HG02571 (cell line): Measurements from ENCODE around the gene FES.
"Not testable (repeated sequence)": the region's sequence is repeated elsewhere in the genome, so short reads cannot be mapped to it uniquely, and the experiment has no call there.

ENCODE experiments used
- ATAC-seq: cut with Tn5 transposase; IDR thresholded peaks from one replicate; pipeline ENCODE4 v1.9.1; 2021; ENCODE audit warnings: mild to moderate bottlenecking, moderate library complexity; ENCODE audit not compliant: unreplicated experiment

Gene FES

DNA sequence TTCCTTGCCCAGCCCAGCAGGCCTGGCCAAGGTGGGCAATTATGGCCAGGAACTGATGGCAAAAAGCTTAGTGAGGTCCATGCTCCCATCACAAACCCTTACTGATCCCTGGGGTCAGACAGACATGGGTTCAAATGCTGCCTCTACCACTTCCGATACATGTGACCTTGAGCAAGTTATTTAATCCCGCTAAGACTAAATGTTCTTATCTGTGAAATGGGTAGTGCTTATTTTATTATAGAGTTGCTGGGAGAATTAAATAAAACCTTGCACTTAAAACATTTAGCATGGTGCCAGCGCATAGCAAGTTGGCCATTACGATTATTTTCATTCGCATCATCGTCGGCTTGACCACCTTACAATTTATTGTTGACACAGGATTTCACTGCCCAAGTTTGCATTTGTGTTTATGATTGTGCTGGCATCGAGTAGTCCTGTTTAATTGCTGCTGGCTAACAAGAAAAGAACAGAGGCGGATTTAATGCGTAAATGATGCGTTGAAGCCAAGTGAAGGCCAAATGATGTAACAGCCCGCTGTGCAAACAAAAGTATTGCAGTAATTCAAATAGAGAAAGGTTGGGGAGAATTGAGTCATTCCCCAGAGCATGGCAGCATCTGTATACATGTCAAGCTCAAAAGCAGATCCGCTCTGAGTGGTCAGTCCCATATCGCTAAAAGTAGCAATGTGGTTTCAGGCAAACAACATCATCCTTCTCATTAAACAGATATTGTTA lies 23.2 kb upstream of the FES start:
- no peak for ATAC-seq

GRCh38 chr15:90862487-90862886 lies 21.8 kb upstream of the FES start:
- ATAC-seq = no peak

- no peak for ATAC-seq
Observed at GRCh38 chr15:90862964-90863778, 21.1 kb upstream of the FES start.

DNA sequence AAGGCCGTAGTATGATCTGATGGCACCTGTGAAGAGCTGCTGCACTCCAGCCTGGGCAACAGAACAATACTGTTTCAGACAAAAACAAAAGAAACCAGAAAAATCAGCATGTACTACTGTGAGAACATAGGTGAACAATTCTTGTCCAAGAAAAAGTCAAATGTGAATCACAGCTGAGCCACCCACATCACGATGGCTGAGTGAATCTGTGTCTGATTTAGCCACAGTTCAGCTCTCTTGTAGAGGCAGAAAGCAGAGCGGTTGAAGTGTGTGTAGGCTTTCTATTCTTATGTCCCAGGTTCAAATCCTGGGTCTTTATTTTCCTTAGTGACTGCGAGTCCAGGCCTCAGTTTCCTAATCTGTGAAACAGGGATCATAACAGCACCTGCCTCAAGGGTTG lies 20.3 kb upstream of the FES start:
- no peak for ATAC-seq

DNA sequence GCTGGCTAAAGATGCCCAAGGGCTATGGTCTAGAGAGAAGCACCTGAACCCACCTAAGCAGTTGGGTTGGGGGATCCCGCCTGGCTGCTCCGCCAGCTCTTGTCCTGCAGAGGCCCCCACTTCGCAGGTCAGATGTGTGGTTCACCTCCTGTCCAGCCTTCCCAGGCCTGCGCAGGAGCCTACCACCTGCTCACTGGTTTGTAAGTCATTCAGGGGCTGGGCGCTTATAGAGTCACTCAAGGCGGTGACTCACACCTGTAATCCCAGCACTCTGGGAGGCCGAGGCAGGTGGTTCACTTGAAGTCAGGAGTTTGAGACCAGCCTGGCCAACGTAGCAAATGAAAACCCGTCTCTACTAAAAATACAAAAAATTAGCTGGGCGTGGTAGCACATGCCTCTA lies 19.8 kb upstream of the FES start:
- ATAC-seq = no peak

DNA sequence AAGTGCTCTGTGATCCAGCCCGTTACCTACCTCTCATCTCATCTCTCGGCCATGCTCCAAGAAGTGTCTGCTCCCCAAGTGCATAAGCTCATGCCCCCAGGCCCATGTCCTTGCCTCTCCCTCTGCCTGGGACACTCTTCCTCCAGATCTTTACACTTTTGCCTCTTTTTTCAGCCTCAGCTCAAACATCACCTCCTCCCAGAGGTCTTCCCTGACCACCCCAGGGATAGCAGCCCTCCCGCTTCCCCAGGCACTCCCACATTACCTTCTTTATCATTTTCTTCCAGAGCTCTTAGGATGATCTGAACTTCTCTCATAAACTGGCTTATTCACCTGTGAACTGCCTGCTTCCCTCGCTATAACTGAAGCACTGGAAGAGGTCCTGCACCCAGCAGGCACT lies 18.6 kb upstream of the FES start:
- ATAC-seq = no peak

DNA sequence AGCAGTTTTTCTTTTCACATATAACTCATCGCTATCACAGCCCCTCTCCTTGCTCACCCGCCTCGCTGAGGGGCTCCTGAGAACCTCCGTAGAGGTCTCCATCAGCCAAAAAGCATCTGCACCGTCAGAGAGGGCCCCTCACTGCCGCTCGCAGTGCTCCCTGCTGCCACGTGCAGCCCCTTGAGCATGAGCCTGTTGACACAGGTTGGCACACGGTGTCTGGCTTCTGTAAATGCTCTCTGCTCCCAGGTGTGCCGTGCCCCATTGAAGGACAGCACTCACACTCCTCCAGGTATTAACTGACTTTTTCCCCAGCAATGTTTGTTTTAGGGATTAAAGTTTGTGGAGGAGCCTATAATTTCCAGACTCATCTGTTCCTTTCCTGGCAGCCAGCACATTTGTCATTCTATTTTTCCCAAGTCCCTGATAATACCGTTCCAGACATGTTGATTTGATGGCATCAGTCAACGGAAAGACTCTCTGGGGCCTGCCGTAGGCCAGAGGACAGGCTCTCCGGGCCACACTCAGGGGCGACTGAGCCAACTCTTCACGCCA lies 18.1 kb upstream of the FES start:
- no peak for ATAC-seq

DNA sequence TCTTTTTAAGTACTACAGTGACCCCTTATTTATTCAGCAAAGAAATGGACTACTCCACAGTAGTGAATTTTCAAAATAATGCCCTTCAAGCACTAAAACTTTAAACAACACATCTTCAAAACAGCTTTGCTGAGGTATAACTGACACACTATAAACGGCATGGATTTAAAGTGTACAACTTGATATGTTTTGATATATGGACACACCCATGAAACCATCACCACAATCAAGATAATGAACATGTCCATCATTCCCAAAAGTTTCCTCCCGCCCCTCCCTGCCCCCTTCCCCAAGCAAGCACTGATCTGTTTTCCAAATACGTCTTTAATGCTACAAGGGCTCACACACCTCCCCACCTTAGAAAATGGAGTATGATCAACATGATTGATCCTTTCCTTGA lies 17.5 kb upstream of the FES start:
- ATAC-seq = no peak

- ATAC-seq = no peak
Observed at GRCh38 chr15:90868261-90868689, 16.0 kb upstream of the FES start, which contains the start of gene FURIN. TSS of gene FURIN (plus strand) at chr15:90868588. CDS start at chr15:90875741, 7,153 bp downstream.

DNA sequence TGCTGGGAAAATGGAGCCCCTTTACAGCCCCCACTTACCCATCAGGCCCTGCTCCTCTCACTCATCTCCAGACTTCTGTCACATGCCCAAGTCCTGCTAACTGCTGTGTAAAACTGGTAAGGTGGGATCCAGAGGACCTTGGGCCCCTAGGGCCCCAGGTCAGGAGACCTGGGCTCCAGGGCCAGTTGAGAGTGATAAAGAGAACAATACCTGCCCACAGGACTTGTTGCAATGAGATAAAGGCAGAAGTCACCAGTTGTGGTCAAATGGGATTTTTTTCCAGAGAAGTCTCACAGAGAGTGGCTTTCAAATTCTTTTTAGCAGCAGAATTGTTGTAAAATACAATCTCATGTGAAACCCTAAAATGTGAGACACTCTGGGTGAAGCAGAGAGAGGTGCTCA lies 15.2 kb upstream of the FES start:
- no peak for ATAC-seq

DNA sequence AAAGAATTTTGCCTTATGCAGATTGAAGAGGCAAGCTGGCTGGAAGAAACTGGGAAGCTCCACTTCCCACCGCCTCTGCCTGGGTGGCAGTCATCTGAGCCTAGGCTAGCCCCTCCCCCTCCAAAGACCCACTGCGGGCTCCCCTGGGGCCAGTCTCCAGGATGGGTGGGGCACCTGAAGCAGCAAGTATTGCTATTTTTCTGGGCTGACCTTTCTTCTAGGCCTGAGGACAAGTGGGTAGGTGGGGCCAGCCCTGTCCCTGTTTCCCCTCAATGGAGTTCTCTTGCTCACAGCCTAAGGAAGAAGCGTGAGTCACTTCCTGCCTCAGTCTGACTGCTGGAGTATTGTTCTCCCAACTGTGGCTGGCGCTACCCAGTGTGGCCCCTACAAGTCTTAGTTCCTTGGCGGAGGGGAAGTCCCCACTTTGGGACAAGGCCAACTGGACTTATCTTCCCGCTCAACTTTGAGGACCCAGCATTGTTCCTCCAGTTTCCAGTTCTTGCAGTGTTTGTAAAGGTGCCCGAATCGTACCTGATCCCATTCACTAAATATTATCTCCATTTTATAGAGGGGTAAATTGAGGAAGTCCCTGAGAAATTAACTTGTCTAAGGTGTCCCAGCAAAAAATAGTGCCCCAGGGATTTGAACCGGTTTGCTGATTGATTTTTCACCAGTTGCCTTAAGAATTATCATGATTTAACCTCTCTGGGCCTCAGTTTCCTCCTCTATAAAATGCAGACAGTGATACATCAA lies 14.5 kb upstream of the FES start:
- no peak for ATAC-seq

DNA sequence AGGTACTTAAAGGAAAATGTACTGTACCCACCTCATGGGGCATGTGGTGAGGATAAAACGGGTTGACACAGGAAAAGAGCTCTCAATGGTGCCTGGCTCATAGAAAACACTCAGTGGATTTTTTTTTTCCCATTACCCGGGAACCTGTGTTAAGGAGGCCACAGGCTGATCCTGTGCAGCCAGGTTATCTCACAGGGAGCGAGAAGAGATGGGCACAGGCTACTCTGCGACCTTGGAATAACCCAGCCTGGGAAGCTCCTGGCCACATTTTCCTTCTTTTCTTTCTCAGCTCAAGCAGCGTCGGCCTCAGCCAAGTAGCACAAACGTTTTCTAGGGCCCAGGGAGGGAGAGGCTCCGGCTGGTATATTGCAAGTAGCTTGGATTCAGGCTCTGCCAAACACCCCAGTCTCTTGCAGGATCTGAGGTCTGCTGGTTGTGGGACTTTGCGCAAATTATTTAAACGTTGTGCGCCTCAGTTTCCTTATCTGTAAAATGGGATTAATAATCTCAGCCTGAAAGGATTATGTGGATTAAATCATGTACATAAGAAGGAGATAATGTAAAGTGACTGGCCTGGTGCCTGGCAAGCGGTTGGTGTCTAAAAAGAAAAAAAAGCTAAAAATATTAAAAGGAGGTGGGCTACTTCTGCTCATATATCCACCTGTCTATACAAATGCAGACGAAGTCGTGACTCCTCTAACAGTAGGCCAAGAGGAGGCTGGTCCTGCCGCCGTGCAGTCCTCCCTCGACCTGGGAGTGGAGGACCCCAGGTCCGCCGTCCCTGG lies 13.8 kb upstream of the FES start:
- ATAC-seq = no peak

- ATAC-seq = no peak
Observed at GRCh38 chr15:90871139-90871715, 13.1 kb upstream of the FES start.

DNA sequence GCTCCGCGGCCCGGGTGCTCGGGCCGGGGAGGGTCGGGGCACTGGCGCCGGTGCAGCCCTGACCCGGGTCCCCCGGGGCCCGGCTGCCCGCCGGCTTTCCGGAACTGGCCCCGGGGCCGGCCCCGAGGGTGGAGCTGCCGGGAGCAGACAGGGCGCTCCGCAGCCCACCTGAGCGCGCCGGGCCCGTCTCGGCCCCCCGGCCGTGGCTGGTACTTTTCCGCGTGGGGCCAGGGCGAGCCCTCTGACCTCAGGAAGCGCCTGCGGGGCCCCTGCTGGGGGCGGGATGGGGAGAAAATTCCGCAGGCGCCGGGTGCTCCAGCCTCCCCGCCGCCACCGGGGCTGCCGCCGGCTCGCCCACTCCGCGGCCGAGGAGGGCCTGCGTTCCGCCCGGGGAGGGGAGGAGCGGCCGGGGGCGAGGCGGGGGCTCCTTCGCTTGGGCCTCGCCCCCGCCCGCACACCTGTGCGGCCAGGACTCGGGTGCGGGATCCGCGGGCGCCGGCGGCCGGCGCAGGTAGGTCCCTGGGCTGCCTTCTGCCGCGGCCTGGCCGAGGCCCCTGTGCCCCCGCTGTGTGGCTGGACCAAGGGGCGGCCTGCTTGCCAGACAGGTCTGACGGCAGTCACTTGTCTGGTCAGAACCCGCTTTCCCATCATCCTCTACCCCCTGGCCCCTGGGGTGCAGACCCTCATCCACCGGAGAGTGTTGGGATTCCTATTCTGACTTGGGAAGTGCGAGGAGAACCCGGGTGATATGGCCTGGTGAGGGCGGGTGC lies 12.4 kb upstream of the FES start:
- ATAC-seq = no peak

DNA sequence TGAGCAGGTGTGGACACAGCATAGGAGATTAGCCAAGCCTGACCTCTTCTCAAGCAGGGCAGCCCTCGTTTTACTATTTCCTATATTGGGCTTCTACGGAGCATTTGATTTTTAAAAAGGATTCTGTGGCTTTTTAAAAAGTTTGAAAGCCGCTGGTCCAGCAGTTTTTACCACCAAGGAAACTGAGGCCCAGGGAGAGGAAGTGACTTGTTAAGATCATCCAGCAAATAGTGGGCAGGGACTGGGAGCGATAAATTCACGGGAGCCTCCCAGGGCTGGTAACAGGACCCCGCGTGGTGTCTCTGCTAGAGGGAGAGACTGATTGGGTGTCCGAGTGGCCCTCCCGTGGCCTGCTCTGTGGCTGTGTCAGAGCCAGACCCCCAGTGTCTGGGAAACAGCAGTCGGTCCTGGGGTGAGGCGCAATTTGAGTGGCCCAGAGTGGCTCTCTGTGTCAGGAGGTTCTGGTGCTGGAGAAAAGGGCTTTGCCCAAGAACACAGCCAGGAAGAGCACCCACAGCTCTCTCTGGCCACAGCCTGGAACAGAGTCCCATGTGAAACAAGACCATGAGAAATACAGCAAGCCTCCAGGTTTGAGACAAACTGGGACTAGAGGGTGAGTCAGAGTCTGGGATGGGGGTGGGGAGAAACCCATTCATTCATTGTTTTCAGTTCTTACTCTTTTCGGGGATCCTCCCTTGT lies 11.7 kb upstream of the FES start:
- no peak for ATAC-seq

DNA sequence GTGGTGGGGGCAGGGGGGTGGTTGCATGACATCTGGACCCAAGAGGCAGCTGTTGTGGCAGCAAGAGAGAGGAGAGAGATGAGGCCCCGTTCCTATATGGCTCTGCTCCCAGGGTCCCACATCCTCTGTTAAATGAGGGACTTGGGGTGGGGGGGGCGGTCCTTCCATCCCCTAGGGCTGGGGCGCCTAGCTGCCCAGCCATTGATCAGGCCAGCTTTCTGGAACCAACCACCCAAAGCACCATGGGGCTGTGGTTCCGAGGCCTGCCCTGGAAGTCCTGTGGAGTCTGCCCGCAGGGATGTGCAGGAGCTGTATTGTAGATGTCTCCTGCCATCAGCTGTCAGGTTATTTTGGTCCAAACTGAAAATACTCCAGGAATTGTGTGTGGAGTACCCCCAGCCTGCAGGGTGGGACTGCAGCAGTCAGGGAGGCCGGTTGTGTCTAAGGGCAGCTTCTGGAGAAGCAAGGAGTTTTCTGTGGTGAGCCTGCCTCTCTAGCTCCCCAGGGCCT lies 10.8 kb upstream of the FES start:
- no peak for ATAC-seq

DNA sequence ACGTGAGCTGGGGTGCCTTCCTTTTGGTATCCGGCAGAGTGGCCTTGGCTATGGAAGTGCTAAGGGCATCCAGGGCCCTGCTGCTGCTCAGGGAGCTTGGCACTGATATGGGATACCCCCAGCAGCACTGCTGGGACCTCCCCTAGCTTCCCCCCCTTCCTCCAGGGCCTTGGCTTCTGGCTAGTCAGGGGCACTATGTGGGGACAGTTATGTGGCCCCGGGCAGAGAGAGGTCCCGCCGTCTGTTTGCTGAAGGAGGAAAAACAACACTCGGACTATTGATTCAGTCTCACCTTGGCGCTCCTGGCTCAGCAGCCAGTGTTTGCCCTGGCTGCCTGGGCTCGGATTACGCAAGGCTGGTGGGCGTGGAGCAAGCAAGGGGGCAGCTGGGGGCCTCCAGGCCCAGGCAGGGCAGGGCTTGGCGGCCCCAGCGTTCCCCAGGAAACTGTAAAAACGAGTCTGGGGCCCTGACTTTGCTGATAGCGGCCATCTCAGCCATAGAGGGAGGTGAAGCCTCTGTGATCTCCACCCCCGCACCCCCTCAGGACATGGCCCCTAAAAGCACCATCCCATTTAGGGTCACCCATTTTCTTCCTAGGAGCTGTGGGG lies 10.2 kb upstream of the FES start:
- ATAC-seq = no peak

DNA sequence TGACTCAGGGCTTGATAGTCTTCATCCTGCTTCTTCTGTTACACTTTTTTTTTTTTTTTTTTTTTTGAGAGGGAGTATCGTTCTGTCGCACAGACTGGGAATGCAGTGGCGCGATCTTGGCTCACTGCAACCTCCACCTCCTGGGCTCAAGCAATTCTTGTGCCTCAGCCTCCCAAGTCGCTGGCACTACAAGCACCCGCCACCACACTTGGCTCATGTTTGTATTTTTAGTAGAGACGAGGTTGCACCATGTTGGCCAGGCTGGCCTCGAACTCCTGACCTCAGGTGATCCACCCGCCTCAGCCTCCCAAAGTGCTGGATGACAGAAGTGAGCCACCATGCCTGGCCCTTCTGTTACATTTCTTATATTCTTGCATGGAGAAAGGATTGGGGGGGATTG lies 9.3 kb upstream of the FES start:
- not testable (repeated sequence) for ATAC-seq
